Loucy (cell line): ENCODE measurements around the gene CCDC47.
A peak's percentile ranks its signal among the peaks of the same experiment; 100 is the strongest.

Source experiments
- H2AFZ ChIP-seq: fragments of 200-600 bp; sonication (generic); 2 replicates; pipeline ENCODE4 v1.6.0; 2016; ENCODE audit warnings: antibody characterized with exemption, mild to moderate bottlenecking, low read length, moderate library complexity
- H3F3A ChIP-seq: fragments of 200-600 bp; 2 replicates; pipeline ENCODE4 v1.6.0; 2016; ENCODE audit warnings: antibody characterized with exemption, low read depth, mild to moderate bottlenecking
- H3K27me3 ChIP-seq: fragments of 200-600 bp; sonication (generic); 2 replicates; pipeline ENCODE4 v1.6.1; 2014; ENCODE audit warnings: low read length, mild to moderate bottlenecking; ENCODE audit not compliant: insufficient read depth, poor library complexity, severe bottlenecking
- H3K36me3 ChIP-seq: fragments of 200-600 bp; sonication (generic); 2 replicates; pipeline ENCODE4 v1.6.1; 2016; ENCODE audit warnings: low read length; ENCODE audit not compliant: insufficient read depth
- H3K4me1 ChIP-seq: fragments of 200-600 bp; sonication (generic); 2 replicates; pipeline ENCODE4 v1.5.1; 2014; ENCODE audit warnings: low read length, mild to moderate bottlenecking; ENCODE audit not compliant: insufficient read depth, poor library complexity, severe bottlenecking
- H3K4me2 ChIP-seq: fragments of 200-600 bp; sonication (generic); 2 replicates; pipeline ENCODE4 v1.6.0; 2014; ENCODE audit warnings: antibody characterized with exemption, low read length, low read depth, mild to moderate bottlenecking; ENCODE audit not compliant: poor library complexity, severe bottlenecking
- H3K4me3 ChIP-seq: fragments of 200-600 bp; sonication (generic); 2 replicates; pipeline ENCODE4 v1.5.1; 2014; ENCODE audit warnings: low read length, mild to moderate bottlenecking, mixed read lengths; ENCODE audit not compliant: poor library complexity, severe bottlenecking
- H3K79me2 ChIP-seq: fragments of 200-600 bp; sonication (generic); 2 replicates; pipeline ENCODE4 v1.6.1; 2014; ENCODE audit warnings: low read length; ENCODE audit not compliant: insufficient read depth
- H3K9ac ChIP-seq: fragments of 200-600 bp; sonication (generic); 2 replicates; pipeline ENCODE4 v1.6.0; 2014; ENCODE audit warnings: mild to moderate bottlenecking, low read depth, low read length, moderate library complexity; ENCODE audit not compliant: poor library complexity, severe bottlenecking
- H3K9me2 ChIP-seq: fragments of 200-600 bp; sonication (generic); replicated peaks from 2 replicates; pipeline ENCODE4 v1.6.1; 2016; ENCODE audit warnings: low read depth, low read length, mixed read lengths
- H3K9me3 ChIP-seq: fragments of 200-600 bp; sonication (generic); 2 replicates; pipeline ENCODE4 v1.6.1; 2014; ENCODE audit warnings: mild to moderate bottlenecking, antibody characterized with exemption, low read length, low read depth; ENCODE audit not compliant: insufficient read depth
- H4K20me1 ChIP-seq: fragments of 200-600 bp; sonication (generic); 2 replicates; pipeline ENCODE4 v1.6.0; 2014; ENCODE audit warnings: antibody characterized with exemption, low read length, mild to moderate bottlenecking; ENCODE audit not compliant: insufficient read depth, poor library complexity, severe bottlenecking
- EZH2phosphoT487 ChIP-seq: fragments of 200-600 bp; IDR thresholded peaks from 2 replicates; pipeline ENCODE4 v1.6.1; 2018; ENCODE audit warnings: antibody characterized with exemption, mild to moderate bottlenecking, moderate library complexity, borderline replicate concordance
- TF ChIP-seq, protein P1 (sequence below): fragments of 200-600 bp; sonication (generic); conservative IDR thresholded peaks from 2 replicates; pipeline ENCODE4 v1.5.1; 2014; ENCODE audit warnings: mild to moderate bottlenecking, antibody characterized with exemption, low read length

The CCDC47 gene

DNA sequence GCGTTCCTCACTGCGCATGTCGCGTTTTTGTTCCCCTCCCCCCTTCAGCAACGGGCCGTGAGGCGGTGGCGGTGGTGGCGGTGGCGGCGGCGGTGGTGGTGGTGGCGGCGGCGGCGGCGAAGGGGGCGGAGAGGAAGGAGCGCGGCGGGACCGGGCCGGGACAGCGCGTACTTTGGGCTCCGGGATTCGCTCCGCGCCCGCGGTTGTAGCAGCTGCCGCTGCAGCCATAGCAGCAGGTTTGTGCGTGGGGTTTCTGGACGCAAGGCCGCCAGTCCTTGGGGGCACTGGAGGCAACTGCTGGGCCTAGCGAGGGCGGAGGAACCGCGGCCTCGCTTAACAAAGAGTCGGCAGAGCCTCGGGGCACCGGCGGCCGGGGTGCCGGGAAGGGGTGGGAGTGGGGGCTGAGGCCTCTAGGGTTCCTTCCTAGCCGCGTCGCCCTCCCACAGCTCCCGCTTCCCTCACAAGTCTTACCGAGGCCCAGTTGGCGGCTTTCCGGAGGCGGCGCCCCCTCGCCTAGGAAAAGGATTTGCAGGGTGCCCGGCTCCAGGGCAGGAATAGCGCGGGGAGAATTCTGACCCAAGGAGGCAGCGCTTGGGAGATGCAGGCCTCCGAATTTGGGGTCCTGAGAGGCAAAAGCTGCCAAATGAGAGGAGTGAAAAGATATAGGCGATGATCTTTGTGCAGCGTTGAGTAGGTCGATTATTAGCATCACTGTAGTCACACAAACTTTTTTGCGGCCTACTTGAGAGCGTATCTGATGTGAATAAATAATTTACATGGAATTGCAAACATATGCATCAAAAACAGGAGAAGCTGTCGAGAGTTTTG lies 958 bp upstream of the CCDC47 start, which contains the start of gene DDX42:
DDX42 (plus strand) TSS at position 30 of the 828 bp plus-strand sequence. CDS start 12,880 bp downstream, outside the sequence.
- H3K27me3 ChIP-seq = no peaks in the 10 kb centered on the region
- TF ChIP-seq, protein P1, sequence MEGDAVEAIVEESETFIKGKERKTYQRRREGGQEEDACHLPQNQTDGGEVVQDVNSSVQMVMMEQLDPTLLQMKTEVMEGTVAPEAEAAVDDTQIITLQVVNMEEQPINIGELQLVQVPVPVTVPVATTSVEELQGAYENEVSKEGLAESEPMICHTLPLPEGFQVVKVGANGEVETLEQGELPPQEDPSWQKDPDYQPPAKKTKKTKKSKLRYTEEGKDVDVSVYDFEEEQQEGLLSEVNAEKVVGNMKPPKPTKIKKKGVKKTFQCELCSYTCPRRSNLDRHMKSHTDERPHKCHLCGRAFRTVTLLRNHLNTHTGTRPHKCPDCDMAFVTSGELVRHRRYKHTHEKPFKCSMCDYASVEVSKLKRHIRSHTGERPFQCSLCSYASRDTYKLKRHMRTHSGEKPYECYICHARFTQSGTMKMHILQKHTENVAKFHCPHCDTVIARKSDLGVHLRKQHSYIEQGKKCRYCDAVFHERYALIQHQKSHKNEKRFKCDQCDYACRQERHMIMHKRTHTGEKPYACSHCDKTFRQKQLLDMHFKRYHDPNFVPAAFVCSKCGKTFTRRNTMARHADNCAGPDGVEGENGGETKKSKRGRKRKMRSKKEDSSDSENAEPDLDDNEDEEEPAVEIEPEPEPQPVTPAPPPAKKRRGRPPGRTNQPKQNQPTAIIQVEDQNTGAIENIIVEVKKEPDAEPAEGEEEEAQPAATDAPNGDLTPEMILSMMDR = no peak
- TF ChIP-seq EZH2phosphoT487 = no peak
- H3K4me1 ChIP-seq = peaks cover 56% of the 10 kb centered on the region
- no peaks in the 10 kb centered on the region for H3K9me2 ChIP-seq
- H3K4me3 ChIP-seq = peak within 1 kb of the TSS; percentile 92
- peak within 1 kb of the TSS; percentile 96 for H3K9ac ChIP-seq
- H2AFZ ChIP-seq = peak within 1 kb of the TSS; percentile 86
- peaks cover 5% of the 10 kb centered on the region; the same call in 1 of the 2 replicates for H3K36me3 ChIP-seq
- H3K4me2 ChIP-seq = peak within 1 kb of the TSS; percentile 98
- H3K79me2 ChIP-seq = peaks cover 92% of the 10 kb centered on the region
- 0 out of 2 replicates have a peak, but pooled peaks cover 4% of the 10 kb centered on the region for H3F3A ChIP-seq
- peaks cover 73% of the 10 kb centered on the region for H4K20me1 ChIP-seq
- H3K9me3 ChIP-seq = no peaks in the 10 kb centered on the region

DNA sequence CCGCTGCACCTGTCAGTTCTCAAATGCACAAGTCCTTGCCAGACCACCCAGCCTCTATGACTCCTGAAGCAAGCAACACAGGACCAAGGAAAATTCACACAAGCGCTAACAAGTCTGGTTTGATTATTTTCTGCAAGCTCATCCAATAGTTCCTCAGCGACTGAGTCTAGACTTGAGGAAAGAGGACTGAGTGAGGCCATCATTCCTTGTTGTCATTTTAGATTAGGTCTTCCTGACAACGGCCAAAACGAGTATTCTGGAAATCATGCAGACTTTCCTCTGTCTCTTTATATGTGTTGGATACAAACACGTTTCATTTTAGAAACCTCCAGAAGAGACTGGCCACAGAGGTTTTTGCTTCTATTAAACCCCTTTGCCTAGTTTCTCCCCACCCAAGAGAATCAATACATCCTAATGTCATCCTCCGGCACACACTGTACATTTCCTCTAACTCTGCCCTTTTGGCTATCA lies 561 bp downstream of the CCDC47 start:
- Histone ChIP-seq H3F3A (0 out of 2 replicates have a peak, but pooled peaks cover 4% of the 10 kb centered on the region), H3K4me2 (peak overlapping the region; percentile 98), H3K9me3 (no peaks in the 10 kb centered on the region), H4K20me1 (peaks cover 65% of the 10 kb centered on the region), H3K27me3 (no peaks in the 10 kb centered on the region), H3K9ac (peak overlapping the region; percentile 96), H2AFZ (peak overlapping the region; percentile 86), H3K4me3 (peak overlapping the region; percentile 92), H3K9me2 (no peaks in the 10 kb centered on the region), H3K4me1 (peaks cover 51% of the 10 kb centered on the region), H3K36me3 (peaks cover under 1% of the 10 kb centered on the region; the same call in 1 of the 2 replicates), H3K79me2 (peaks cover 92% of the 10 kb centered on the region)
- TF ChIP-seq, protein P1 = no peak
- TF ChIP-seq EZH2phosphoT487 = no peak

DNA sequence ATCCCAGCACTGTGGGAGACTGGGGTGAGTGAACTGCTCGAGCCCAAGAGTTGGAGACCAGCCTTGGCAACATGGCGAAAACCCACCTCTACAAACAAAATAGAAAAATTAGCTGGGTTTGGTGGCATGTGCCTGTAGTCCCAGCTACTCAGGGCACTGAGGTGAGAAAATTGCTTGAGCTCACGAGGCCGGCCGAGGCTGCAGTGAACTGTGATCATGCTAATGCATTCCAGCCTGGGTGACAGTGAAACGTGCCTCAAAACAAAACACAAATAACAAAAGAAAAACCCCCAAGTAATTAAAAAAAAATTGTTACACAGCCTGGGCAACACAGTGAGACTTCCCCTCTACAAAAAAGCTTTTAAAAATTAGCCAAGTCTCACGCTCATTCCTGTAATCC lies 5.0 kb downstream of the CCDC47 start:
- no peak for TF ChIP-seq EZH2phosphoT487
- TF ChIP-seq, protein P1 = no peak
- Histone ChIP-seq H3K4me3 (peak overlapping the region; percentile 26), H3K9me3 (no peaks in the 10 kb centered on the region), H3K4me2 (peak overlapping the region; percentile 54), H3K79me2 (peaks cover 88% of the 10 kb centered on the region), H3K36me3 (peaks cover 25% of the 10 kb centered on the region; the same call in 1 of the 2 replicates), H4K20me1 (peaks cover 38% of the 10 kb centered on the region), H3K9me2 (no peaks in the 10 kb centered on the region), H3K27me3 (no peaks in the 10 kb centered on the region), H3K9ac (peak overlapping the region; percentile 43), H3K4me1 (peaks cover 43% of the 10 kb centered on the region), H3F3A (0 out of 2 replicates have a peak, but pooled peaks cover 2% of the 10 kb centered on the region), H2AFZ (no peak overlapping the region)
